Stimulated activated naive CD8-positive, alpha-beta T cell treated with anti-CD3 and anti-CD28 coated beads, Interleukin-15, Interleukin-2, amounts not matched to agents 100 ng/mL and 50 ng/mL, for 24 hours (primary cell): ENCODE measurements around the gene GNB1L.

ENCODE experiments used
- H3K27ac Mint-ChIP-seq: one replicate; pipeline ENCODE4 v1.8.0; 2021; ENCODE audit warnings: mild to moderate bottlenecking, mixed read lengths
- H3K27me3 Mint-ChIP-seq: one replicate; pipeline ENCODE4 v1.8.0; 2021; ENCODE audit warnings: mixed read lengths
- H3K36me3 Mint-ChIP-seq: one replicate; pipeline ENCODE4 v1.8.0; 2021; ENCODE audit warnings: low read depth, mixed read lengths
- H3K4me1 Mint-ChIP-seq: one replicate; pipeline ENCODE4 v1.8.0; 2021; ENCODE audit warnings: low read depth, mixed read lengths
- H3K4me3 Mint-ChIP-seq: one replicate; pipeline ENCODE4 v1.8.0; 2021; ENCODE audit warnings: mild to moderate bottlenecking, mixed read lengths
- H3K9me3 Mint-ChIP-seq: one replicate; pipeline ENCODE4 v1.8.0; 2021; ENCODE audit warnings: mixed read lengths

Gene GNB1L

GRCh38 chr22:19757140-19757984 is 97.3 kb downstream of the GNB1L start:
- peaks cover 3% of the 10 kb centered on the region for H3K36me3 Mint-ChIP-seq
- peaks cover 29% of the 10 kb centered on the region for H3K4me1 Mint-ChIP-seq
- H3K27me3 Mint-ChIP-seq, result peaks cover 54% of the 10 kb centered on the region
- H3K9me3 Mint-ChIP-seq, result no peaks in the 10 kb centered on the region
- H3K4me3 Mint-ChIP-seq, result no peak overlapping the region
- H3K27ac Mint-ChIP-seq, result no peak overlapping the region

GRCh38 chr22:19756288-19757128 is 98.2 kb downstream of the GNB1L start:
- H3K4me3 Mint-ChIP-seq, result no peak overlapping the region

GRCh38 chr22:19755722-19756287 is 98.9 kb downstream of the GNB1L start:
- H3K27ac Mint-ChIP-seq, result no peak overlapping the region
- peaks cover 47% of the 10 kb centered on the region for H3K27me3 Mint-ChIP-seq
- H3K4me3 Mint-ChIP-seq, result peak overlapping the region; percentile 2
- no peaks in the 10 kb centered on the region for H3K9me3 Mint-ChIP-seq
- H3K36me3 Mint-ChIP-seq, result peaks cover 3% of the 10 kb centered on the region
- peaks cover 26% of the 10 kb centered on the region for H3K4me1 Mint-ChIP-seq

More at GRCh38 chr22:19756288-19757128, 98.2 kb downstream of the GNB1L start:
- H3K27ac Mint-ChIP-seq, result no peak overlapping the region
- no peaks in the 10 kb centered on the region for H3K9me3 Mint-ChIP-seq
- H3K36me3 Mint-ChIP-seq, result peaks cover 3% of the 10 kb centered on the region
- H3K27me3 Mint-ChIP-seq, result peaks cover 48% of the 10 kb centered on the region
- peaks cover 27% of the 10 kb centered on the region for H3K4me1 Mint-ChIP-seq

GRCh38 chr22:19755145-19755710 is 99.4 kb downstream of the GNB1L start:
- Mint-ChIP-seq H3K4me3 (no peak overlapping the region), H3K4me1 (peaks cover 24% of the 10 kb centered on the region), H3K9me3 (no peaks in the 10 kb centered on the region), H3K36me3 (peaks cover 3% of the 10 kb centered on the region), H3K27ac (no peak overlapping the region), H3K27me3 (peaks cover 45% of the 10 kb centered on the region)

- Mint-ChIP-seq H3K36me3 (no peaks in the 10 kb centered on the region), H3K4me3 (no peak overlapping the region), H3K27me3 (peaks cover 39% of the 10 kb centered on the region), H3K4me1 (peaks cover 19% of the 10 kb centered on the region), H3K27ac (no peak overlapping the region), H3K9me3 (no peaks in the 10 kb centered on the region)
Observed at GRCh38 chr22:19754701-19755144, 100.0 kb downstream of the GNB1L start.

- Mint-ChIP-seq H3K27me3 (peaks cover 35% of the 10 kb centered on the region), H3K27ac (no peak overlapping the region), H3K36me3 (no peaks in the 10 kb centered on the region), H3K9me3 (no peaks in the 10 kb centered on the region), H3K4me1 (peaks cover 15% of the 10 kb centered on the region), H3K4me3 (no peak overlapping the region)
Observed at GRCh38 chr22:19753996-19754700, 100.5 kb downstream of the GNB1L start.

- no peak overlapping the region for H3K4me3 Mint-ChIP-seq
- H3K27me3 Mint-ChIP-seq, result peaks cover 35% of the 10 kb centered on the region
Observed at GRCh38 chr22:19753090-19753842, 101.4 kb downstream of the GNB1L start.

GRCh38 chr22:19751497-19752245 is 103.0 kb downstream of the GNB1L start:
- Mint-ChIP-seq H3K27me3 (peaks cover 23% of the 10 kb centered on the region), H3K4me1 (peaks cover 7% of the 10 kb centered on the region), H3K4me3 (no peak overlapping the region), H3K36me3 (no peaks in the 10 kb centered on the region), H3K9me3 (no peaks in the 10 kb centered on the region), H3K27ac (no peak overlapping the region)

More at GRCh38 chr22:19753090-19753842, 101.4 kb downstream of the GNB1L start:
- no peak overlapping the region for H3K27ac Mint-ChIP-seq
- no peaks in the 10 kb centered on the region for H3K9me3 Mint-ChIP-seq
- peaks cover 15% of the 10 kb centered on the region for H3K4me1 Mint-ChIP-seq
- no peaks in the 10 kb centered on the region for H3K36me3 Mint-ChIP-seq

- Mint-ChIP-seq H3K4me1 (peaks cover 2% of the 10 kb centered on the region), H3K36me3 (no peaks in the 10 kb centered on the region), H3K9me3 (no peaks in the 10 kb centered on the region), H3K4me3 (no peak overlapping the region), H3K27ac (no peak overlapping the region), H3K27me3 (peaks cover 18% of the 10 kb centered on the region)
Observed at GRCh38 chr22:19750507-19751490, 103.9 kb downstream of the GNB1L start.

GRCh38 chr22:19749876-19750275 is 104.8 kb downstream of the GNB1L start:
- no peaks in the 10 kb centered on the region for H3K4me1 Mint-ChIP-seq
- no peaks in the 10 kb centered on the region for H3K9me3 Mint-ChIP-seq
- H3K27ac Mint-ChIP-seq, result no peak overlapping the region
- no peak overlapping the region for H3K4me3 Mint-ChIP-seq
- H3K27me3 Mint-ChIP-seq, result peaks cover 14% of the 10 kb centered on the region
- H3K36me3 Mint-ChIP-seq, result no peaks in the 10 kb centered on the region

GRCh38 chr22:19748991-19749664 is 105.5 kb downstream of the GNB1L start:
- Mint-ChIP-seq H3K27me3 (peaks cover 6% of the 10 kb centered on the region), H3K9me3 (no peaks in the 10 kb centered on the region), H3K4me1 (no peaks in the 10 kb centered on the region), H3K36me3 (no peaks in the 10 kb centered on the region), H3K27ac (no peak overlapping the region), H3K4me3 (no peak overlapping the region)

- no peak overlapping the region for H3K27ac Mint-ChIP-seq
- H3K4me1 Mint-ChIP-seq, result no peaks in the 10 kb centered on the region
- no peaks in the 10 kb centered on the region for H3K27me3 Mint-ChIP-seq
- no peaks in the 10 kb centered on the region for H3K36me3 Mint-ChIP-seq
- H3K4me3 Mint-ChIP-seq, result no peak overlapping the region
- H3K9me3 Mint-ChIP-seq, result no peaks in the 10 kb centered on the region
Observed at GRCh38 chr22:19748139-19748538, 106.5 kb downstream of the GNB1L start.
